Sigmoid colon (tissue), 4 donors: ENCODE measurements around the gene RAP1GAP.

Experiments
- EP300 ChIP-seq, 4 donors: sonication (generic); formaldehyde crosslinking; IDR thresholded peaks; one replicate each; pipeline ENCODE4 v1.6.1; 2017; ENCODE audit warnings: antibody characterized with exemption in 4 of 4
- POLR2A ChIP-seq, 2 donors: fragments of 450-650 bp; IDR thresholded peaks; one replicate each; pipeline ENCODE4 v1.6.1; 2016; ENCODE audit warnings: antibody characterized with exemption in 2 of 2, mild to moderate bottlenecking in 2 of 2, moderate library complexity in 2 of 2
- TF ChIP-seq, protein P1 (sequence below), 4 experiments: fragments of 450-650 bp in 3 of 4; fragments of 200-600 bp in 1 of 4; IDR thresholded peaks; one replicate each; pipeline ENCODE4 v1.5.1; 2016 to 2019; ENCODE audit warnings: antibody characterized with exemption in 4 of 4, mild to moderate bottlenecking in 3 of 4, moderate library complexity in 2 of 4

DNA sequence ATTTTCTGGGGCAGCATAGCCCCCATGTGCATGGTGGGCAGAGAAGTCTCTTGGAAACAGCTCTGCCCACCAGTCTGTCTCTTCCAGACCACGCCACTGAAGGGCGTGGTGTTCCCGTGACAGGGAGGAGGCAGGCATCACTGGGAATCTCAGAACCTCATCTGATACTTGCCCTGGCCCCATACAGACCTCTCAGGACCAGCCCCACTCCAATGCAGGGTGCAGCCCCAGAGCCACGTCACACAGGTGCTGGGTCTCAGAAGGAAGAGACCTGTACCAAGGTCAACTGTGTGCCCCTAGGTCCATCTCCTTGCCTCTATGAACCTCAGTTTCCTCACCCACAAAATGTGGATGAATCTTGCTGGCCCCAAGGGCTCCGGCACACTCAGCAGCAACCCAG lies 7.3 kb downstream of the RAP1GAP start:
- TF ChIP-seq, protein P1, sequence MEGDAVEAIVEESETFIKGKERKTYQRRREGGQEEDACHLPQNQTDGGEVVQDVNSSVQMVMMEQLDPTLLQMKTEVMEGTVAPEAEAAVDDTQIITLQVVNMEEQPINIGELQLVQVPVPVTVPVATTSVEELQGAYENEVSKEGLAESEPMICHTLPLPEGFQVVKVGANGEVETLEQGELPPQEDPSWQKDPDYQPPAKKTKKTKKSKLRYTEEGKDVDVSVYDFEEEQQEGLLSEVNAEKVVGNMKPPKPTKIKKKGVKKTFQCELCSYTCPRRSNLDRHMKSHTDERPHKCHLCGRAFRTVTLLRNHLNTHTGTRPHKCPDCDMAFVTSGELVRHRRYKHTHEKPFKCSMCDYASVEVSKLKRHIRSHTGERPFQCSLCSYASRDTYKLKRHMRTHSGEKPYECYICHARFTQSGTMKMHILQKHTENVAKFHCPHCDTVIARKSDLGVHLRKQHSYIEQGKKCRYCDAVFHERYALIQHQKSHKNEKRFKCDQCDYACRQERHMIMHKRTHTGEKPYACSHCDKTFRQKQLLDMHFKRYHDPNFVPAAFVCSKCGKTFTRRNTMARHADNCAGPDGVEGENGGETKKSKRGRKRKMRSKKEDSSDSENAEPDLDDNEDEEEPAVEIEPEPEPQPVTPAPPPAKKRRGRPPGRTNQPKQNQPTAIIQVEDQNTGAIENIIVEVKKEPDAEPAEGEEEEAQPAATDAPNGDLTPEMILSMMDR (IDR thresholded peaks at IDR 0.05), result no peak
- TF ChIP-seq POLR2A (IDR thresholded peaks at IDR 0.05) (no peak), EP300 (IDR thresholded peaks at IDR 0.05) (no peak)
